Heart left ventricle (tissue), 16 donors: Measurements from ENCODE around the gene CHAC2. TPM values are rescaled to one million over a fixed set of nuclear protein-coding genes. Genes with fewer than 3 reads are reported as not detected.
"Not testable (repeated sequence)": the region's sequence is repeated elsewhere in the genome, so short reads cannot be mapped to it uniquely, and the experiment has no call there.

ENCODE experiments used
- ATAC-seq, 4 donors: fragments of 200-7000 bp; cut with Tn5 transposase; one replicate each; pipeline ENCODE4 v1.9.1; 2020 to 2022; ENCODE audit warnings: moderate library complexity in 4 of 4, mild to moderate bottlenecking in 3 of 4, moderate number of reproducible peaks in 1 of 4
- DNase-seq, 5 donors: peaks; one replicate each; pipeline ENCODE4 v3.0.0-alpha.2; 2020
- H3K27ac ChIP-seq, 12 donors: fragments of 200-600 bp; sonication (generic) in 4 of 12; one replicate each; pipeline versions ENCODE4 v1.5.0 to v1.8.0; 2016 to 2022; ENCODE audit warnings: mild to moderate bottlenecking in 2 of 12
- H3K27me3 ChIP-seq, 9 donors: fragments of 200-600 bp; sonication (generic) in 2 of 9; one replicate each; pipeline versions ENCODE4 v1.5.1 to v1.8.0; 2016 to 2022; ENCODE audit warnings: mild to moderate bottlenecking in 3 of 9
- H3K36me3 ChIP-seq, 9 donors: fragments of 200-600 bp; sonication (generic) in 2 of 9; one replicate each; pipeline versions ENCODE4 v1.5.0 to v1.8.0; 2018 to 2022; ENCODE audit warnings: mild to moderate bottlenecking in 2 of 9
- H3K4me1 ChIP-seq, 12 donors: fragments of 200-600 bp; sonication (generic) in 4 of 12; one replicate each; pipeline versions ENCODE4 v1.5.0 to v1.8.0; 2016 to 2022; ENCODE audit warnings: mild to moderate bottlenecking in 3 of 12
- H3K4me3 ChIP-seq, 12 donors: fragments of 200-600 bp; sonication (generic) in 4 of 12; one replicate each; pipeline versions ENCODE4 v1.5.0 to v1.8.0; 2017 to 2022; ENCODE audit warnings: mild to moderate bottlenecking in 9 of 12, moderate library complexity in 4 of 12
- H3K9me3 ChIP-seq, 12 donors: fragments of 200-600 bp; sonication (generic) in 4 of 12; one replicate each; pipeline versions ENCODE4 v1.5.0 to v1.8.0; 2016 to 2022; ENCODE audit warnings: mild to moderate bottlenecking in 1 of 12
- POLR2A ChIP-seq, 2 donors: fragments of 450-650 bp; IDR thresholded peaks; one replicate each; pipeline ENCODE4 v1.6.1; 2017; ENCODE audit warnings: antibody characterized with exemption in 2 of 2, mild to moderate bottlenecking in 2 of 2, moderate library complexity in 2 of 2
- WGBS, 4 donors: extraction: QIAGEN DNeasy Blood & Tissue Kit in 2 of 4; methylation state at CpG; one replicate each; pipeline versions ENCODE4 v1.1.5 to v1.1.7; 2013 to 2018; 5-methylcytosine and 5-hydroxymethylcytosine counted together
- intact Hi-C, 10 donors: fragments of 100-400 bp; cut with DNase I; formaldehyde crosslinking; loops; one replicate each; pipeline versions ENCODE4 v1.11.1 to v1.14.2; 2022
- polyA plus RNA-seq, 2 donors: library from polyadenylated mRNA; stranded (reverse); fragments of 200-250 nt; gene quantifications; one replicate each; pipeline ENCODE4 v1.2.3, GENCODE V29; 2013
- total RNA-seq, 9 donors: library from RNA; depleted of rRNA in 2 of 9; stranded (reverse); fragments of >200 nt in 2 of 9; fragmentation: NEBNext Ultra II Directional in 3 of 9; extraction: Animal tissue kit (Norgen Biotek cat#: 25700) in 3 of 9; gene quantifications; one replicate each; pipeline versions ENCODE4 v1.1.0 to v1.2.4, GENCODE V29; 2016 to 2023
- TF ChIP-seq, protein P1 (sequence below), 12 donors: fragments of 200-600 bp; sonication (generic) in 4 of 12; IDR thresholded peaks; one replicate each; pipeline versions ENCODE4 v1.5.0 to v1.8.0; 2018 to 2022; ENCODE audit warnings: antibody characterized with exemption in 12 of 12, mild to moderate bottlenecking in 5 of 12
- donor health status: ischemic (EF 13 %, LVEDD 7.1; RV severe dilation, severe dysfunction).
- donor health status: healthy with polysubstance abuse.
- donor health status: DM: no; HTN: yes; CAD: no.
- donor health status: DM: no; HTN: no; CAD: no.
- donor health status: ischemic (EF 25% LVEDD 6.9; RV normal size, moderate dysfunction).
- donor health status: ischemic (EF 25% LVEDD 5.7; RV mildly dilated, moderate dysfunction).
- donor health status: healthy.
- donor health status: DM: yes; HTN: yes; CAD: no.
- donor health status: ischemic (EF 35%, LVEDD 5.7; RV mildly dilated, moderate dysfunction).
- donor health status: nonischemic (EF 11% LVEDD 7.7; RV severe dilation, severe dysfunction).
- donor health status: DM: yes; HTN: yes; CAD: no.
- donor health status: PGD.
- donor health status: ischemic (EF 29% LVEDD 5.4; RV normal size, mild dysfunction).
- donor health status: nonischemic (EF 23%, LVEDD 6.1; RV moderate dilation, normal function).

Gene CHAC2
- total and polyA plus RNA-seq, 11 donors = 1.4 to 10.1 (median 3.2) TPM

DNA sequence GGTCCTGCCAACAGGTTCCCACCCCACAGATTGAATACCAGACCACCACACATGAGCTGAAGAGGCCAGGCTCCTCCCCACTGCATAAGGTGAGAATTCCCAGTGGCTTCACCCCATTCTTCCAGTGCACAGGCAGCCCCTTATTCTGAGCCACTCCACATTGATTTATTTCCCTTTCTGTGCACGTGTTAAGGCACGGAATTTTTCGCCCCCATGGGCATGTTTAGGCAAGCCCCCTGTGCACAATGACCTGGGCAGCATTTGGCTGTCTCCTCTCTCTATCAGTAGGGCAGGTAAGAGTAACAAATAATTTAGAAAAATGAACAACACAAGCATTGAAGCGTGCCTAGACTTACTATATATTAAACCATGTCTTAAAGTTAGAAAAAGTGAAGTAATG lies 15.2 kb upstream of the CHAC2 start:
- DNase-seq (no peak), ATAC-seq (no peak)
- intact Hi-C loops = no loop called here
- TF ChIP-seq, protein P1, sequence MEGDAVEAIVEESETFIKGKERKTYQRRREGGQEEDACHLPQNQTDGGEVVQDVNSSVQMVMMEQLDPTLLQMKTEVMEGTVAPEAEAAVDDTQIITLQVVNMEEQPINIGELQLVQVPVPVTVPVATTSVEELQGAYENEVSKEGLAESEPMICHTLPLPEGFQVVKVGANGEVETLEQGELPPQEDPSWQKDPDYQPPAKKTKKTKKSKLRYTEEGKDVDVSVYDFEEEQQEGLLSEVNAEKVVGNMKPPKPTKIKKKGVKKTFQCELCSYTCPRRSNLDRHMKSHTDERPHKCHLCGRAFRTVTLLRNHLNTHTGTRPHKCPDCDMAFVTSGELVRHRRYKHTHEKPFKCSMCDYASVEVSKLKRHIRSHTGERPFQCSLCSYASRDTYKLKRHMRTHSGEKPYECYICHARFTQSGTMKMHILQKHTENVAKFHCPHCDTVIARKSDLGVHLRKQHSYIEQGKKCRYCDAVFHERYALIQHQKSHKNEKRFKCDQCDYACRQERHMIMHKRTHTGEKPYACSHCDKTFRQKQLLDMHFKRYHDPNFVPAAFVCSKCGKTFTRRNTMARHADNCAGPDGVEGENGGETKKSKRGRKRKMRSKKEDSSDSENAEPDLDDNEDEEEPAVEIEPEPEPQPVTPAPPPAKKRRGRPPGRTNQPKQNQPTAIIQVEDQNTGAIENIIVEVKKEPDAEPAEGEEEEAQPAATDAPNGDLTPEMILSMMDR (IDR thresholded peaks at IDR 0.05) = no peak
- no peak for TF ChIP-seq POLR2A (IDR thresholded peaks at IDR 0.05)
- H3K27me3 ChIP-seq = no peaks in the 10 kb centered on the region
- peaks cover 0 to 11% (median 0%) of the 10 kb centered on the region in 12 donors for H3K4me1 ChIP-seq
- H3K9me3 ChIP-seq = peaks cover 0 to 14% (median 3%) of the 10 kb centered on the region in 12 donors
- no peak overlapping the region for H3K27ac ChIP-seq
- 90 to 95% (median 94%) methylated on average over 4 of the region's 4 CpGs for WGBS, 4 donors
- H3K36me3 ChIP-seq = peaks cover 0 to 41% (median 23%) of the 10 kb centered on the region in 9 donors
- no peak overlapping the region for H3K4me3 ChIP-seq

DNA sequence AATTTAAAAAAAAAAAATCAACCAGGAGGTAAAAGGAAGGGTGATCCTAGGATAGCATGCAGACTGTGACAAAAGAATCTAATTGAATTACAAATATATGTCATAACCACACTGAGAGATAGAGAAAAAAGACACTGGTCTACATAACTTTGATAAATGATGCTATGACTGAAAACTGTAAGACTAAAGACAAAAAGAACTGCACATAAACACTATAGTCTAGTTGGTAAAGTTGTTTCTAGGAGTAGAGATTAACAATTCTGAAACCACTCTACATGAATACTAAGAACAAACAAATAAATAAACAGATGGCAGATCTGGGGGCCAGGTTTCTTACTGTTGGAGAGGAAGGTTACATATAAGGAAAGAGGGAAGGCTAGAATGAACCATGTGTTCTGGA lies 14.6 kb upstream of the CHAC2 start:
- Histone ChIP-seq H3K4me1 (peaks cover 0 to 11% (median 0%) of the 10 kb centered on the region in 12 donors), H3K4me3 (no peak overlapping the region), H3K27ac (no peak overlapping the region), H3K27me3 (no peaks in the 10 kb centered on the region), H3K36me3 (peaks cover 0 to 40% (median 16%) of the 10 kb centered on the region in 9 donors), H3K9me3 (peaks cover 0 to 19% (median 3%) of the 10 kb centered on the region in 12 donors)
- no peak for ATAC-seq
- DNase-seq = no peak
- intact Hi-C loops = no loop called here
- TF ChIP-seq POLR2A (IDR thresholded peaks at IDR 0.05) = no peak
- TF ChIP-seq, protein P1 (IDR thresholded peaks at IDR 0.05) = no peak

DNA sequence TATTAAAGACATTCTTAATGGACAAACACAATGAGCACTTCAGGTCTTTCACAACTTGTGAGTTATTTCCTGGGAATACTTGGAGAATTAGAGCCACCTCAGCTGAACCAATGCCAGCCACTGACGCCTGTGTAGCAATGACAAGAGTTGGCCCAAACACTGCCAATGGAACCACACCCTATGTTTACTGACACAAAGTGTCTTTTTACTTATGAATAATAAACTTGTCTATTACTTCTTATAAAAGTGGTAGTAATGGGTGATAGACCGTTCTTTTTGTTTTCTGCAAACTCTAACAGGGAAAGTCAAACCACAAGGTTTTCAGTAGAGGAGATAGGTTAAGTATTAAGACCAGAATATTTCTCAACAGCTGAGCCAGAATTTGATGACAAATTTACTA lies 12.5 kb upstream of the CHAC2 start:
- H3K27ac ChIP-seq = no peak overlapping the region
- DNase-seq = peak in 2 of 5 donors; percentile 37 to 46
- peaks cover 0 to 19% (median 3%) of the 10 kb centered on the region in 12 donors for H3K9me3 ChIP-seq
- peaks cover 0 to 7% (median 0%) of the 10 kb centered on the region in 12 donors for H3K4me1 ChIP-seq
- peaks cover 0 to 40% (median 6%) of the 10 kb centered on the region in 9 donors for H3K36me3 ChIP-seq
- H3K27me3 ChIP-seq = no peaks in the 10 kb centered on the region
- H3K4me3 ChIP-seq = no peak overlapping the region
- WGBS, 4 donors = 68 to 76% (median 72%) methylated on average over 2 of the region's 2 CpGs
- intact Hi-C loops = no loop called here
- TF ChIP-seq, protein P1 (IDR thresholded peaks at IDR 0.05) = no peak
- TF ChIP-seq POLR2A (IDR thresholded peaks at IDR 0.05) = no peak
- no peak for ATAC-seq

DNA sequence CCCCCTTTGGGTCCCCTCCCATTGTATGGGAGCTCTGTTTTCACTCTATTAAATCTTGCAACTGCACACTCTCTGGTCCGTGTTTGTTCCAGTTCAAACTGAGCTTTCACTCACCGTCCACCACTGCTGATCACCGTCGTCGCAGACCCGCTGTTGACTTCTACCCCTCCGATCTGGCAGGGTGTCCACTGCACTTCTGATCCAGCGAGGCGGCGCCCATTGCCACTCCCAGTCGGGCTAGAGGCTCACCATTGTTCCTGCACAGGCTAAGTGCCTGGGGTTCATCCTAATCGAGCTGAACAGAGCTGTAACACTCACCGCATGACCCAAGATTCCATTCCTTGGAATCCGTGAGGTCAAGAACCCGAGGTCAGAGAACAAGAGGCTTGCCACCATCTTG lies 11.0 kb upstream of the CHAC2 start:
- 98 to 99% (median 98%) methylated on average over 14 to 15 of the region's 15 CpGs for WGBS, 4 donors
- DNase-seq (no peak), ATAC-seq (no peak)
- no peaks in the 10 kb centered on the region for H3K4me1 ChIP-seq
- H3K4me3 ChIP-seq = no peak overlapping the region
- H3K27me3 ChIP-seq = no peaks in the 10 kb centered on the region
- TF ChIP-seq POLR2A (IDR thresholded peaks at IDR 0.05) = no peak
- TF ChIP-seq, protein P1 (IDR thresholded peaks at IDR 0.05) = no peak
- intact Hi-C loops = no loop called here
- H3K27ac ChIP-seq = no peak overlapping the region
- H3K9me3 ChIP-seq = peaks cover 0 to 19% (median 3%) of the 10 kb centered on the region in 12 donors
- H3K36me3 ChIP-seq = peaks cover 0 to 36% (median 6%) of the 10 kb centered on the region in 9 donors

DNA sequence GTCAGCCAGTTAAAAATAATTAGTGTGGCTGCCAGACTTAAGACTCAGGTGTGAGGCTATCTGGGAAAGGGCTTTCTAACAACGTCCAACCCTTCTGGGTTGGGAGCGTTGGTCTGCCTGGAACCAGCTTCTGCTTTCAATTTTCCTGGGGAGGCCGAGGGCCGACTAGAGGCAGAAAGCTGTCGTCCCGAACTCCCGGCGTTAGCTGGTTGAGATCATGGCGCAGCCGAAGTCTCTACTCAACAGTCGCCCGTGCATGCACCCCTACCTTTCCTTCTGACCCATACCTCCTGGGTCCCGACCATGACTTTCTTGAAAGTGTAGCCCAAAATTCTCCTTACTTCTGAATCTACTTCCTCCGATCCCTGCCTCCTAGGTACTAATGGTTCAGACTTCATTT lies 10.4 kb upstream of the CHAC2 start:
- H3K4me3 ChIP-seq, intact Hi-C loops, DNase-seq, H3K4me1 ChIP-seq, H3K27me3 ChIP-seq, H3K27ac ChIP-seq, ATAC-seq: not testable (repeated sequence)
- Histone ChIP-seq H3K36me3 (peaks cover 0 to 41% (median 9%) of the 10 kb centered on the region in 9 donors), H3K9me3 (peaks cover 0 to 19% (median 3%) of the 10 kb centered on the region in 12 donors)
- 98 to 99% (median 98%) methylated on average over 14 of the region's 14 CpGs for WGBS, 4 donors
